Suprapubic skin (tissue), 4 donors: ENCODE measurements around the gene CNOT4. TPM values are rescaled to one million over a fixed set of nuclear protein-coding genes. Genes with fewer than 3 reads are reported as not detected.

Source experiments
- DNase-seq, 2 donors: peaks; one replicate each; pipeline ENCODE4 v3.0.0-alpha.2; 2019; ENCODE audit warnings: low spot score in 2 of 2
- H3K27ac ChIP-seq: fragments of 200-600 bp; sonication (generic); one replicate; pipeline ENCODE4 v1.5.1; 2019
- H3K27me3 ChIP-seq: fragments of 200-600 bp; sonication (generic); one replicate; pipeline ENCODE4 v1.5.1; 2019
- H3K36me3 ChIP-seq: fragments of 200-600 bp; sonication (generic); one replicate; pipeline ENCODE4 v1.5.1; 2019
- H3K4me1 ChIP-seq: fragments of 200-600 bp; sonication (generic); one replicate; pipeline ENCODE4 v1.5.1; 2019
- H3K4me3 ChIP-seq: fragments of 200-600 bp; sonication (generic); one replicate; pipeline ENCODE4 v1.5.1; 2019; ENCODE audit warnings: mild to moderate bottlenecking
- H3K9me3 ChIP-seq: fragments of 200-600 bp; sonication (generic); one replicate; pipeline ENCODE4 v1.5.1; 2019
- CTCF ChIP-seq, 2 donors: fragments of 200-600 bp in 1 of 2; fragments of 450-650 bp in 1 of 2; sonication (generic) in 1 of 2; IDR thresholded peaks; one replicate each; pipeline ENCODE4 v1.5.1; 2016 to 2019; ENCODE audit warnings: antibody characterized with exemption in 2 of 2, mild to moderate bottlenecking in 1 of 2, moderate library complexity in 1 of 2
- EP300 ChIP-seq: sonication (generic); formaldehyde crosslinking; IDR thresholded peaks from one replicate; pipeline ENCODE4 v1.6.1; 2017; ENCODE audit warnings: antibody characterized with exemption
- POLR2A ChIP-seq, 2 donors: fragments of 450-650 bp; IDR thresholded peaks; one replicate each; pipeline ENCODE4 v1.6.1; 2017; ENCODE audit warnings: antibody characterized with exemption in 2 of 2, mild to moderate bottlenecking in 2 of 2, moderate library complexity in 2 of 2
- POLR2AphosphoS5 ChIP-seq, 3 donors: sonication (generic); formaldehyde crosslinking; IDR thresholded peaks; one replicate each; pipeline ENCODE4 v1.6.1; 2017; ENCODE audit warnings: antibody characterized with exemption in 3 of 3
- WGBS: methylation state at CpG from one replicate; pipeline ENCODE4 v1.1.5; 2018; 5-methylcytosine and 5-hydroxymethylcytosine counted together
- total RNA-seq, 4 donors: library from RNA; depleted of rRNA; stranded (reverse); fragments of >200 nt; gene quantifications; one replicate each; pipeline ENCODE4 v1.1.0, GENCODE V29; 2016

CNOT4 gene
- total RNA-seq, 4 donors from 2014 or later: 17.2 to 32.3 (median 22.6) TPM

- H3K9me3 ChIP-seq: no peaks in the 10 kb centered on the region
- TF ChIP-seq POLR2A (IDR thresholded peaks at IDR 0.05): no peak
- TF ChIP-seq EP300: no peak
- TF ChIP-seq POLR2AphosphoS5 (IDR thresholded peaks at IDR 0.05): no peak
- TF ChIP-seq CTCF (IDR thresholded peaks at IDR 0.05): no peak
- DNase-seq: no peak
- H3K27ac ChIP-seq: no peak overlapping the region
- H3K36me3 ChIP-seq: peaks cover 18% of the 10 kb centered on the region
- no peaks in the 10 kb centered on the region for H3K27me3 ChIP-seq
- no peak overlapping the region for H3K4me3 ChIP-seq
- WGBS: 90% methylated on average over 7 of the region's 7 CpGs
- H3K4me1 ChIP-seq: no peaks in the 10 kb centered on the region
These were observed 142.9 kb downstream of the CNOT4 start for GRCh38 chr7:135366843-135367508.

GRCh38 chr7:135365721-135366120, 144.2 kb downstream of the CNOT4 start:
- H3K9me3 ChIP-seq: no peaks in the 10 kb centered on the region
- no peaks in the 10 kb centered on the region for H3K4me1 ChIP-seq
- peaks cover 24% of the 10 kb centered on the region for H3K36me3 ChIP-seq
- no peak overlapping the region for H3K4me3 ChIP-seq
- 84% methylated on average over 3 of the region's 3 CpGs for WGBS
- no peak overlapping the region for H3K27ac ChIP-seq
- DNase-seq: no peak
- TF ChIP-seq POLR2AphosphoS5 (IDR thresholded peaks at IDR 0.05): no peak
- TF ChIP-seq POLR2A (IDR thresholded peaks at IDR 0.05): no peak
- no peak for TF ChIP-seq EP300
- TF ChIP-seq CTCF (IDR thresholded peaks at IDR 0.05): no peak
- H3K27me3 ChIP-seq: no peaks in the 10 kb centered on the region

- Histone ChIP-seq H3K9me3 (no peaks in the 10 kb centered on the region), H3K36me3 (peaks cover 20% of the 10 kb centered on the region), H3K27me3 (no peaks in the 10 kb centered on the region), H3K27ac (no peak overlapping the region), H3K4me3 (no peak overlapping the region), H3K4me1 (no peaks in the 10 kb centered on the region)
- no peak for DNase-seq
- 76% methylated on average over 2 of the region's 2 CpGs for WGBS
- TF ChIP-seq EP300: no peak
- TF ChIP-seq CTCF (IDR thresholded peaks at IDR 0.05): no peak
- TF ChIP-seq POLR2A (IDR thresholded peaks at IDR 0.05): no peak
- TF ChIP-seq POLR2AphosphoS5 (IDR thresholded peaks at IDR 0.05): no peak
These were observed 145.7 kb downstream of the CNOT4 start for GRCh38 chr7:135364206-135364605.

GRCh38 chr7:135362871-135363270, 147.0 kb downstream of the CNOT4 start:
- no peak overlapping the region for H3K27ac ChIP-seq
- no peaks in the 10 kb centered on the region for H3K4me1 ChIP-seq
- 93% methylated on average over 7 of the region's 7 CpGs for WGBS
- peaks cover 20% of the 10 kb centered on the region for H3K36me3 ChIP-seq
- TF ChIP-seq CTCF (IDR thresholded peaks at IDR 0.05): no peak
- TF ChIP-seq POLR2AphosphoS5 (IDR thresholded peaks at IDR 0.05): no peak
- no peak for TF ChIP-seq POLR2A (IDR thresholded peaks at IDR 0.05)
- no peak for TF ChIP-seq EP300
- no peaks in the 10 kb centered on the region for H3K27me3 ChIP-seq
- DNase-seq: no peak
- no peaks in the 10 kb centered on the region for H3K9me3 ChIP-seq
- H3K4me3 ChIP-seq: no peak overlapping the region

GRCh38 chr7:135361788-135362187, 148.1 kb downstream of the CNOT4 start:
- Histone ChIP-seq H3K9me3 (no peaks in the 10 kb centered on the region), H3K4me3 (no peak overlapping the region), H3K4me1 (no peaks in the 10 kb centered on the region), H3K27ac (no peak overlapping the region), H3K27me3 (no peaks in the 10 kb centered on the region), H3K36me3 (peaks cover 20% of the 10 kb centered on the region)
- TF ChIP-seq POLR2AphosphoS5 (IDR thresholded peaks at IDR 0.05) (no peak), CTCF (IDR thresholded peaks at IDR 0.05) (no peak), EP300 (no peak), POLR2A (IDR thresholded peaks at IDR 0.05) (no peak)
- no peak for DNase-seq
- WGBS: 61% methylated on average over 5 of the region's 5 CpGs
